GM06990 (cell line): ENCODE data around the gene PRM3.

Experiments
- DNase-seq: peaks from one replicate; pipeline ENCODE4 v3.0.0-alpha.2; 2011; ENCODE audit not compliant: insufficient read length; ENCODE audit errors: extremely low read depth
- H3K27me3 ChIP-seq: replicated peaks from 2 replicates; pipeline ENCODE4 v1.6.0; 2011; ENCODE audit warnings: low read length; ENCODE audit not compliant: control insufficient read depth, insufficient read depth
- H3K36me3 ChIP-seq: 2 replicates; pipeline ENCODE4 v1.5.1; 2011; ENCODE audit warnings: low read length; ENCODE audit not compliant: control insufficient read depth, insufficient read depth
- H3K4me3 ChIP-seq: replicated peaks from 2 replicates; pipeline ENCODE4 v1.5.1; 2011; ENCODE audit warnings: low read depth, mild to moderate bottlenecking, control low read depth, low read length
- CTCF ChIP-seq: IDR thresholded peaks from 2 replicates; pipeline ENCODE4 v1.5.1; 2011; ENCODE audit warnings: low read length, control low read depth, mild to moderate bottlenecking, inconsistent platforms; ENCODE audit not compliant: insufficient read depth, poor library complexity, severe bottlenecking

The PRM3 gene

GRCh38 chr16:11255737-11256660 lies 17.4 kb downstream of the PRM3 start, which contains the start of gene SOCS1:
TSS of gene SOCS1 (minus strand) at chr16:11256204. CDS start at chr16:11255478, 726 bp downstream.
- no peaks in the 10 kb centered on the region for H3K27me3 ChIP-seq
- peak; percentile 24 for TF ChIP-seq CTCF
- H3K4me3 ChIP-seq: peak within 1 kb of the TSS; percentile 93
- DNase-seq: peak; percentile 93
- H3K36me3 ChIP-seq: peaks cover 14% of the 10 kb centered on the region

- DNase-seq: peak; percentile 84
- TF ChIP-seq CTCF: no peak
- Histone ChIP-seq H3K4me3 (peak overlapping the region; percentile 93), H3K27me3 (no peaks in the 10 kb centered on the region), H3K36me3 (peaks cover 14% of the 10 kb centered on the region)
These were observed 18.3 kb downstream of the PRM3 start for GRCh38 chr16:11254913-11255736.

- peak; percentile 7 for TF ChIP-seq CTCF
- peak overlapping the region; percentile 93 for H3K4me3 ChIP-seq
- peaks cover 14% of the 10 kb centered on the region for H3K36me3 ChIP-seq
- DNase-seq: peak; percentile 41
- no peaks in the 10 kb centered on the region for H3K27me3 ChIP-seq
These were observed 19.2 kb downstream of the PRM3 start for GRCh38 chr16:11253995-11254912.

- Histone ChIP-seq H3K27me3 (no peaks in the 10 kb centered on the region), H3K36me3 (peaks cover 14% of the 10 kb centered on the region), H3K4me3 (peak overlapping the region; percentile 93)
- TF ChIP-seq CTCF: no peak
- peak; percentile 52 for DNase-seq
These were observed 20.1 kb downstream of the PRM3 start for GRCh38 chr16:11253009-11253994.
